Uterus (tissue), 2 donors: Measurements from ENCODE around the gene NUDT17.

Source experiments
- CTCF ChIP-seq, 4 experiments: fragments of 200-600 bp in 2 of 4; fragments of 450-650 bp in 2 of 4; sonication (generic) in 2 of 4; IDR thresholded peaks; one replicate each; pipeline ENCODE4 v1.5.1; 2016 to 2019; ENCODE audit warnings: antibody characterized with exemption in 4 of 4, mild to moderate bottlenecking in 2 of 4, moderate library complexity in 1 of 4
- POLR2A ChIP-seq, 2 donors: fragments of 450-650 bp; IDR thresholded peaks; one replicate each; pipeline ENCODE4 v1.6.1; 2016; ENCODE audit warnings: antibody characterized with exemption in 2 of 2, mild to moderate bottlenecking in 1 of 2, moderate library complexity in 1 of 2

- TF ChIP-seq CTCF (IDR thresholded peaks at IDR 0.05) (no peak), POLR2A (IDR thresholded peaks at IDR 0.05) (no peak)
These were observed 10.1 kb downstream of the NUDT17 start for GRCh38 chr1:145855426-145855948.
